Activated T-helper 1 cell treated with anti-CD3 and anti-CD28 coated beads, Interleukin-12 subunit alpha, Interleukin-12 subunit beta, Interleukin-2, Interleukin-4 antibody, amounts not matched to agents 30 ng/mL and 10 ng/mL and 1 ng/mL, durations not matched to agents 14 hours and 24 hours and 36 hours (primary cell): ENCODE data around the gene GALNTL6. TPM values are rescaled to one million over a fixed set of nuclear protein-coding genes. Genes with fewer than 3 reads are reported as not detected.

Source experiments
- DNase-seq: peaks from one replicate; pipeline ENCODE4 v3.0.0; 2021; ENCODE audit warnings: low spot score
- H3K27ac Mint-ChIP-seq: one replicate; pipeline ENCODE4 v1.8.0; 2021; ENCODE audit warnings: mild to moderate bottlenecking, mixed read lengths
- H3K27me3 Mint-ChIP-seq: one replicate; pipeline ENCODE4 v1.8.0; 2022; ENCODE audit warnings: mild to moderate bottlenecking, moderate library complexity, mixed read lengths; ENCODE audit not compliant: insufficient read depth
- H3K36me3 Mint-ChIP-seq: one replicate; pipeline ENCODE4 v1.8.0; 2021; ENCODE audit warnings: low read depth, mixed read lengths
- H3K4me1 Mint-ChIP-seq: one replicate; pipeline ENCODE4 v1.8.0; 2021; ENCODE audit warnings: low read depth, mixed read lengths
- H3K4me3 Mint-ChIP-seq: one replicate; pipeline ENCODE4 v1.8.0; 2021; ENCODE audit warnings: mild to moderate bottlenecking, moderate library complexity, mixed read lengths
- H3K9me3 Mint-ChIP-seq: one replicate; pipeline ENCODE4 v1.8.0; 2021; ENCODE audit warnings: mixed read lengths
- intact Hi-C: fragments of 100-400 bp; cut with micrococcal nuclease; formaldehyde crosslinking; loops from one replicate; pipeline ENCODE4 v1.15.1; 2024
- total RNA-seq: library from RNA; stranded (reverse); gene quantifications from 2 replicates; pipeline ENCODE4 v1.2.3, GENCODE V29; 2022

Gene GALNTL6
- total RNA-seq, 1 donor from 2014 or later = not detected

DNA sequence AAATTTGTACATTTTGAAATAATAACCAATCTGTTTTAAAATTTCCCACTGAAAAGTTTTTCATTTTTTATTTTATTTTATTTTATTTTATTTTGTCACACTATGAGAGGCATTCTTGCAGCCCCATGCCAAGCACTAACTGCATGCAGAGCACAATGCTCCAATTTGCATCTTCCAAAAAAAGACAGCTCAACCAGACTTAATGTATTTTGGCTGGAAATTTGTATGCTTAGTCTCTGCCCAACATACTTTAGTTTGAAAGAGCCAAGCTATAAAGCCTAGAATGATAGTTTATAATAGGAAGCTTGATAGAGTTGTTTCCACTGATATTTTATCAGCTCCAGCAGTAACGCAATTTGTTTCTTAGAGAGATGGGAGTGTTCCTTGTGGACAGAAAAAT lies 235.5 kb downstream of the GALNTL6 start:
- no peaks in the 10 kb centered on the region for H3K36me3 Mint-ChIP-seq
- H3K27me3 Mint-ChIP-seq = no peaks in the 10 kb centered on the region
- DNase-seq = no peak
- H3K27ac Mint-ChIP-seq = no peak overlapping the region
- intact Hi-C loops = no loop called here
- no peaks in the 10 kb centered on the region for H3K4me1 Mint-ChIP-seq
- H3K9me3 Mint-ChIP-seq = no peaks in the 10 kb centered on the region
- no peak overlapping the region for H3K4me3 Mint-ChIP-seq

DNA sequence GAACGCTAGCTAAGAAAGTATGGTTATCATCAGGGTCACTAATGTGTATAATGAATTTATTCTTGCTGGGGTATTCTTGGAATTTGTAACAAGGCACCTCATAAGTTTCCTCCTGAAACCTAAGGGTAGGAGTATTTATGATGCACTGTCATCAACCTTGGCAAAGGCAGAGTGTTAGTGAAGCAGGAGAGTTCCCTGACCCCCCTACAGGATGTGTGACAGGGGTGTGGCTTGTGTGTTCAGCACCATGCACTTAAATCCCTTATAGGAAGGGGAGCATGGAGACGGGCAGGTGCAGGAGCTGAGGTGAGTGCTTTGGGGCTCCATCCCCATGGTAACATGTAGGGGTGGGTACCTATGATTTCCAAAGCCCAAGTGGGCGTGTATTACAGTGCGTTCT lies 237.7 kb downstream of the GALNTL6 start:
- Mint-ChIP-seq H3K4me1 (no peaks in the 10 kb centered on the region), H3K36me3 (no peaks in the 10 kb centered on the region), H3K27me3 (no peaks in the 10 kb centered on the region), H3K9me3 (no peaks in the 10 kb centered on the region), H3K27ac (no peak overlapping the region), H3K4me3 (no peak overlapping the region)
- intact Hi-C loops = no loop called here
- DNase-seq = no peak

DNA sequence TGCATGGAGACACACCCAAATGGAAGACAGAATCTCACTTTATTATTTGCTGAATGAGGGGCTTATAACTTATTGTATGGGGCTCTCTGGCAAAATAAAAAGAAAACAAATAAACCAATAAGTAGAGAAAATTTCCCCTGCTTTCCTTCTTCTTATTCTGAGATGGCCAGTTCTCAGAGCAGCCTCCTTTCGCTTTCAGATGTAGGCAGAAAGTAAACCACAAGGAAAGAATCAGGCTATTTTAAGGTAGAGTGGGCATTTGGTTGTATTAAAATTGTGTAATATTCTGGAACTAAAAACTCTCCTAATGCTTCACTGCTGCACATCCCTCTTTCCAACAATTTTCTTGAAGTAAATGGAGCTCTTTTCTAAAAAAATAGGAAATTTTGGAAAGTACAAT lies 241.8 kb downstream of the GALNTL6 start:
- intact Hi-C loops = loop anchor here (5.0 kb wide), 1 partner anchor 738 kb away; no protein-coding TSS in a partner anchor
- Mint-ChIP-seq H3K27ac (no peak overlapping the region), H3K27me3 (no peaks in the 10 kb centered on the region), H3K4me1 (no peaks in the 10 kb centered on the region), H3K36me3 (no peaks in the 10 kb centered on the region), H3K9me3 (no peaks in the 10 kb centered on the region), H3K4me3 (no peak overlapping the region)
- no peak for DNase-seq

GRCh38 chr4:172055498-172055897 lies 242.3 kb downstream of the GALNTL6 start:
- no peak for DNase-seq
- Mint-ChIP-seq H3K9me3 (no peaks in the 10 kb centered on the region), H3K36me3 (no peaks in the 10 kb centered on the region), H3K27me3 (no peaks in the 10 kb centered on the region), H3K4me1 (no peaks in the 10 kb centered on the region), H3K4me3 (no peak overlapping the region), H3K27ac (no peak overlapping the region)
- intact Hi-C loops = loop anchor here (5.0 kb wide), 1 partner anchor 738 kb away; no protein-coding TSS in a partner anchor

DNA sequence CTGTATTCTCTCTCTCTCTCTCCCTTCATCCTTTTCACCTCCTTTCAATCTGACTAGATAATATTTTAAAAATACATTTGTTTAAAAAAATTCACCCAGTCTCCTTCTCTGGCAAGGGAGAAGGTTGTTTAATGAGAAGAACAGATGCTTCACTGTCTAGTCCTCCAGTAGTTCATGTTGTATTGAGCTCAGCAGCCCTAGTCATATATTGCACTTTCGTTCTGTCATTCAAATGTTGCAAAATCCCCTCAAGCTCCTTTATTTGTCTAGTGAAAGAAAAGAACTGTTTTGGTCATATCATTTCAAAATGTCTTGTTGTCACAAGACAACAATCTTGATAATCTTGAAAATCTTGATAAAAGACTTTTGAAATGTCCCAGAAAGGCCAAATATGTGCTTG lies 248.0 kb downstream of the GALNTL6 start:
- intact Hi-C loops = no loop called here
- H3K36me3 Mint-ChIP-seq = no peaks in the 10 kb centered on the region
- H3K9me3 Mint-ChIP-seq = no peaks in the 10 kb centered on the region
- H3K27ac Mint-ChIP-seq = no peak overlapping the region
- no peaks in the 10 kb centered on the region for H3K27me3 Mint-ChIP-seq
- H3K4me3 Mint-ChIP-seq = no peak overlapping the region
- DNase-seq = no peak
- H3K4me1 Mint-ChIP-seq = no peaks in the 10 kb centered on the region

DNA sequence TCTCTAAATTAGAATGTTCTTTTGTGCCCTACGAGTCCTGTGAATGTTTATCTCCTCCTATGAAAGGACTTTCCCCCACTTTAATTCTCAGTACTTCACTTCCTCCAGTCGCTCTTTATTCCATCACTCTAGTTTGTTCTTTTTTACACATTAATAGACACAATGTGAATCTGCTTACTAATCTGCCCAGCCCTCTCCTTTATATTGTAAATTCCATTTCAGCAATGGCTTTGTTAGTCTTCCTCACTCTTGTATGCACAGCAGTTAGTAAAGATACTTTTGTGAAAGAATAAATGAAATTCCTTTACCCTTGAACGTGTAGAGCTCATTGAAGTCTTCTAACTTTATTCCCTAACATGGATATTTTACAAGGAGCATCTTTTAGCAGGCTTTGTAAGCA lies 255.3 kb downstream of the GALNTL6 start:
- no peaks in the 10 kb centered on the region for H3K27me3 Mint-ChIP-seq
- intact Hi-C loops = no loop called here
- no peaks in the 10 kb centered on the region for H3K4me1 Mint-ChIP-seq
- DNase-seq = no peak
- H3K9me3 Mint-ChIP-seq = peaks cover 5% of the 10 kb centered on the region
- no peaks in the 10 kb centered on the region for H3K36me3 Mint-ChIP-seq
- no peak overlapping the region for H3K27ac Mint-ChIP-seq
- H3K4me3 Mint-ChIP-seq = no peak overlapping the region

- no peaks in the 10 kb centered on the region for H3K4me1 Mint-ChIP-seq
- H3K9me3 Mint-ChIP-seq = peaks cover under 1% of the 10 kb centered on the region
- H3K27ac Mint-ChIP-seq = no peak overlapping the region
- DNase-seq = no peak
- H3K36me3 Mint-ChIP-seq = no peaks in the 10 kb centered on the region
- H3K27me3 Mint-ChIP-seq = no peaks in the 10 kb centered on the region
- H3K4me3 Mint-ChIP-seq = no peak overlapping the region
- intact Hi-C loops = no loop called here
Observed at GRCh38 chr4:172073590-172073989, 260.4 kb downstream of the GALNTL6 start.

GRCh38 chr4:172083272-172083671 lies 270.1 kb downstream of the GALNTL6 start:
- Mint-ChIP-seq H3K27ac (no peak overlapping the region), H3K27me3 (no peaks in the 10 kb centered on the region), H3K9me3 (no peaks in the 10 kb centered on the region), H3K36me3 (no peaks in the 10 kb centered on the region), H3K4me1 (no peaks in the 10 kb centered on the region), H3K4me3 (no peak overlapping the region)
- no peak for DNase-seq
- intact Hi-C loops = no loop called here

DNA sequence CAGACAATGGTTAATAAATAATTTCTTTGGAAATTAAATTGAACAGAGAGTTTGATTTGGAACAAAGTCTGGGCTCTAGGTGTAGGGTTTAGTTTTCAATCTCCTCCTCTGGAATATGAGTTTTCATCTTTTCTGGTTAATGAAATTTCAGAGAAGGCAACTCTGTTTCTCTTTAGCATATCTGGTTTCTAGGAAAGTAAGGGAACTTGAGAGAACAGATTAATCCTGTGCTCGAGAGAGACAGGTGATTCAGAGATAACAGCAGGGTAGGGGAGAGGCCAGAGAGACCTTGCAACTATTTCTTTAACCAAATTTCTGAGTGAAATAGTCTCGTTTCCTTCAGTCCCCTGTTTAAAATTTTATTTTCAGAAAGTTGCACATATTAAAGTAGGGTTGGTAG lies 275.4 kb downstream of the GALNTL6 start:
- intact Hi-C loops = no loop called here

DNA sequence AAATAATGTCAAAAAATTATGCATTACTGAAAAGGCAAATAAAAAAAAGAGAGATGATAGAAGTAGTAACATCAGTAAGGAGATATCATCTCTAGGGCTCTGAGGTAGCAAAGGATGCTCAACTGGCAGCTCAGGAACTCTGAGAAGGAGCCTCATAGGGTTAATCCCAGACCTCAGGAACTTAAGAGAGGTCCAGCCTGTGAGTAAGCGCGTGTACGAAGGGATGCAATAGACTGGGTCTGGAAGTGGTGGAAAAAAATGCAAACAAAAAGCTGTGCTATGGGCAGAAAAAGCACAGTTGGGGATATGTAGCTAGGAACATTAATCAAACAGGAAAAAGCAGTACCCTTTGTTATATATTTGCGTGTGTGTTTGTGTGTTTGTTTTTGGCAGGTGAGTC lies 282.0 kb downstream of the GALNTL6 start:
- no peak overlapping the region for H3K4me3 Mint-ChIP-seq
- DNase-seq = no peak
- H3K9me3 Mint-ChIP-seq = no peaks in the 10 kb centered on the region
- H3K27me3 Mint-ChIP-seq = no peaks in the 10 kb centered on the region
- no peak overlapping the region for H3K27ac Mint-ChIP-seq
- intact Hi-C loops = no loop called here
- no peaks in the 10 kb centered on the region for H3K36me3 Mint-ChIP-seq
- H3K4me1 Mint-ChIP-seq = no peaks in the 10 kb centered on the region

More for the DNA sequence above, 275.4 kb downstream of the GALNTL6 start:
- Mint-ChIP-seq H3K27me3 (no peaks in the 10 kb centered on the region), H3K36me3 (no peaks in the 10 kb centered on the region), H3K4me3 (no peak overlapping the region), H3K27ac (no peak overlapping the region), H3K4me1 (no peaks in the 10 kb centered on the region), H3K9me3 (no peaks in the 10 kb centered on the region)
- no peak for DNase-seq

DNA sequence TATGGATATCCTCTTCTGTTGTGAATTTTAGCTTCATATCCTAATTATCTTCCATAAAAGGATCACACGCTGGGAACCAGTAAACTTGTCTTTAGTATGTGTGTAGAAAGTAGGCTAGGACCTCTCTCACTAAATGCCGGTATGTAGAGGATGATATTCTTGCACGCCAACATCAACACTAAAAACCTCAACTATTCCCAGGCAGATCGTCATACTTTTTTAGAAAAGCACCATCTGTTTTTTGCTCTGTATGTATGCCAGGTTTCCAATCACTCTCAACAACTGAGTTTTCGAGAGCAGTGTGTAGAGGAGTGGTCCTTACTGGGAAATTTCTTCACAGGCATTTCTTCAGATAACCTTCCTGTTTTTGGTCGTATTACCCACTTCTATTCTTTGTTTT lies 283.6 kb downstream of the GALNTL6 start:
- Mint-ChIP-seq H3K36me3 (no peaks in the 10 kb centered on the region), H3K4me1 (no peaks in the 10 kb centered on the region), H3K27ac (no peak overlapping the region), H3K9me3 (no peaks in the 10 kb centered on the region), H3K27me3 (no peaks in the 10 kb centered on the region), H3K4me3 (no peak overlapping the region)
- intact Hi-C loops = no loop called here
- no peak for DNase-seq

- Mint-ChIP-seq H3K9me3 (no peaks in the 10 kb centered on the region), H3K4me3 (no peak overlapping the region), H3K36me3 (no peaks in the 10 kb centered on the region), H3K27me3 (no peaks in the 10 kb centered on the region), H3K27ac (no peak overlapping the region), H3K4me1 (no peaks in the 10 kb centered on the region)
- no peak for DNase-seq
- intact Hi-C loops = no loop called here
Observed at GRCh38 chr4:172099376-172099775, 286.2 kb downstream of the GALNTL6 start.

GRCh38 chr4:172103456-172103855 lies 290.3 kb downstream of the GALNTL6 start:
- Mint-ChIP-seq H3K4me3 (no peak overlapping the region), H3K9me3 (peaks cover 2% of the 10 kb centered on the region)
- intact Hi-C loops = no loop called here

GRCh38 chr4:172104539-172104938 lies 291.3 kb downstream of the GALNTL6 start:
- Mint-ChIP-seq H3K4me3 (no peak overlapping the region), H3K27ac (no peak overlapping the region), H3K9me3 (peaks cover 3% of the 10 kb centered on the region)

More at GRCh38 chr4:172103456-172103855, 290.3 kb downstream of the GALNTL6 start:
- Mint-ChIP-seq H3K27ac (no peak overlapping the region), H3K36me3 (no peaks in the 10 kb centered on the region), H3K27me3 (no peaks in the 10 kb centered on the region), H3K4me1 (no peaks in the 10 kb centered on the region)
- DNase-seq = no peak

More at GRCh38 chr4:172104539-172104938, 291.3 kb downstream of the GALNTL6 start:
- no peak for DNase-seq
- intact Hi-C loops = no loop called here
- no peaks in the 10 kb centered on the region for H3K4me1 Mint-ChIP-seq
- H3K27me3 Mint-ChIP-seq = no peaks in the 10 kb centered on the region
- no peaks in the 10 kb centered on the region for H3K36me3 Mint-ChIP-seq
